ENCODE data around the gene SF1. TPM values are rescaled to one million over a fixed set of nuclear protein-coding genes. Genes with fewer than 3 reads are reported as not detected.
A peak's percentile ranks its signal among the peaks of the same experiment; 100 is the strongest.

SF1 gene
- total and polyA plus RNA-seq, 2 of the 8 experiments (the other 6 are each of a cell fraction or from before 2014, with no cell fraction given): 72.7 to 353 TPM

GRCh38 chr11:64769283-64769682, 9.1 kb downstream of the SF1 start:
- Histone ChIP-seq H3K27me3 (replicated peaks in 1 of 4; ENCODE audit: control insufficient read depth in 3 of 4, extremely low read depth in 1 of 4, insufficient read depth in 3 of 4, low read length in 3 of 4) (no peaks in the 10 kb centered on the region; a peak in 1 of 7 replicates), H2BK20ac (ENCODE audit: low read length) (no peak overlapping the region), H3K4me3 (ENCODE audit: extremely low read depth in 1 of 4, insufficient read depth in 2 of 4, low read depth in 3 of 4, low read length in 4 of 4) (no peak overlapping the region), H4K20me1 (replicated peaks in 1 of 2; ENCODE audit: control insufficient read depth in 1 of 2, insufficient read depth in 2 of 2, low read length in 2 of 2) (peaks cover 35 to 49% of the 10 kb centered on the region in 2 experiments), H3K18ac (ENCODE audit: extremely low read depth, low read length) (no peak overlapping the region), H3K23ac (ENCODE audit: insufficient read length) (no peak overlapping the region), H2BK12ac (ENCODE audit: low read depth, low read length) (no peak overlapping the region), H2BK120ac (replicated peaks; ENCODE audit: low read depth, low read length) (no peak overlapping the region), H3K4me2 (ENCODE audit: insufficient read depth in 1 of 2, low read depth in 2 of 2, low read length in 2 of 2) (no peak overlapping the region), H3K9ac (replicated peaks in 1 of 4; ENCODE audit: extremely low read depth in 1 of 4, low read depth in 3 of 4, low read length in 3 of 4) (no peak overlapping the region), H3K9me3 (ENCODE audit: insufficient read depth in 2 of 2, low read depth in 1 of 2, low read length in 1 of 2) (no peaks in the 10 kb centered on the region), H4K91ac (replicated peaks; ENCODE audit: insufficient read length, low read length) (no peak overlapping the region), H3K56ac (replicated peaks; ENCODE audit: insufficient read length, low read depth, low read length) (no peak overlapping the region), H4K8ac (ENCODE audit: extremely low read depth, insufficient read depth, low read length) (no peak overlapping the region), H3K79me1 (ENCODE audit: low read depth, low read length) (peaks cover 6% of the 10 kb centered on the region), H3K4me1 (replicated peaks in 1 of 4; ENCODE audit: control insufficient read depth in 3 of 4, insufficient read depth in 4 of 4, low read length in 3 of 4) (peaks cover 7 to 26% (median 21%) of the 10 kb centered on the region in 4 experiments), H3K27ac (ENCODE audit: low read depth, low read length) (no peak overlapping the region), H2BK5ac (ENCODE audit: low read depth, low read length) (no peak overlapping the region), H2AK5ac (ENCODE audit: low read depth, low read length) (no peak overlapping the region), H3K23me2 (ENCODE audit: low read depth, low read length) (no peaks in the 10 kb centered on the region), H3K36me3 (ENCODE audit: control insufficient read depth in 2 of 4, insufficient read depth in 4 of 4, low read length in 3 of 4) (peaks cover 66 to 100% (median 92%) of the 10 kb centered on the region in 4 experiments), H3K14ac (ENCODE audit: insufficient read length) (no peak overlapping the region), H3K4ac (replicated peaks; ENCODE audit: insufficient read length, low read depth, low read length) (no peak overlapping the region), H2BK15ac (ENCODE audit: low read length) (no peak overlapping the region), H4K5ac (ENCODE audit: insufficient read length, low read depth, low read length) (no peak overlapping the region), H3K79me2 (ENCODE audit: control insufficient read depth in 1 of 2, insufficient read depth in 2 of 2, low read length in 2 of 2) (peaks cover 11 to 54% of the 10 kb centered on the region in 2 experiments), H2AFZ (ENCODE audit: low read length) (no peak overlapping the region)
- CTCF ChIA-PET (ENCODE audit: partially characterized antibody): interaction anchor here (23.6 kb wide), 1 partner anchor 24 kb away, joined by 376 read pairs; the partner anchor contains the start of gene RASGRP2
- POLR2A ChIA-PET (ENCODE audit: partially characterized antibody): interaction anchor here (1.4 to 42.9 kb wide), 4 partner anchors 4 to 32 kb away, joined by 3 to 1087 read pairs (median 546); partner anchors contain the start of genes PYGM, RASGRP2 and SF1
- no peak for FAIRE-seq
- WGBS, 2 experiments (ENCODE audit: extremely low coverage in 1 of 2, insufficient coverage in 1 of 2, insufficient read length in 1 of 2, insufficient replicate concordance in 2 of 2, low coverage in 1 of 2, low lambda C conversion rate in 2 of 2, missing lambda C conversion rate in 1 of 2): 97% methylated on average over 6 of the region's 6 CpGs; no CpG with 5 or more reads in 1 of the 2 experiments
- peak; percentile 57 for TF ChIP-seq POLR2AphosphoS5 (IDR thresholded peaks at IDR 0.05; ENCODE audit: low read depth, low read length)
- no peak for TF ChIP-seq CHD2 (IDR thresholded peaks at IDR 0.05; ENCODE audit: low read length)
- no peak for TF ChIP-seq SP4 (IDR thresholded peaks at IDR 0.05; ENCODE audit: low read length)
- no peak for TF ChIP-seq JUN (IDR thresholded peaks at IDR 0.05; ENCODE audit: low read depth, low read length)
- TF ChIP-seq MAFK (IDR thresholded peaks at IDR 0.05; ENCODE audit: low read depth, low read length): no peak
- TF ChIP-seq YY1 (IDR thresholded peaks at IDR 0.05; ENCODE audit: low read depth, low read length): no peak
- TF ChIP-seq SUZ12 (IDR thresholded peaks at IDR 0.05; ENCODE audit: low read length): no peak
- no peak for TF ChIP-seq GTF2F1 (IDR thresholded peaks at IDR 0.05; ENCODE audit: borderline replicate concordance, low read depth, low read length)
- no peak for TF ChIP-seq POU5F1 (IDR thresholded peaks at IDR 0.05; ENCODE audit: low read depth, low read length)
- no peak for DNase-seq (ENCODE audit: low read depth in 1 of 2, low spot score in 2 of 2)

Data from H1 (cell line).